NCI-H748 treated with DMSO at 0.1 percent for 48 hours (cell line): ENCODE data around the gene RANBP9.

Source experiments
- DNase-seq: peaks from one replicate; lab custom pipeline; 2025; lab: John Stamatoyannopoulos, UW

RANBP9 gene

DNA sequence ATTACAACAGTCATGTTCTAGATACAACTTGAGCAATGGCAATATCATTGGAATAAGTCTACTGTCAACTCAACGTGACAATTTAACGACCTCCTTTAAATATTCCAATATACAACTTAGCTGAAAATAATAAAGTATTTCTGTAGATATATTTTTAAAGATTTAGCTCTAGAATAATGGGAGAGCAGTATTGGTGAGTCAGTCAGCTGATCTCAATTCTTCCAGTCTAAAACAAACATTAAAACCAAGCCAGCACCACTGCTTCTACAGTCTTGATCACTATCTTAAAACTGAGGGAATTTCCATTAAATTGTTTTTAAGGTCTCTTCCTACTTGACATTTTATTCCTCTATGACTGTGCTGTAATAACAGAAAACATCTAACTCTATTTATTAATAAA lies 58.3 kb downstream of the RANBP9 start:
- DNase-seq = no peak

DNA sequence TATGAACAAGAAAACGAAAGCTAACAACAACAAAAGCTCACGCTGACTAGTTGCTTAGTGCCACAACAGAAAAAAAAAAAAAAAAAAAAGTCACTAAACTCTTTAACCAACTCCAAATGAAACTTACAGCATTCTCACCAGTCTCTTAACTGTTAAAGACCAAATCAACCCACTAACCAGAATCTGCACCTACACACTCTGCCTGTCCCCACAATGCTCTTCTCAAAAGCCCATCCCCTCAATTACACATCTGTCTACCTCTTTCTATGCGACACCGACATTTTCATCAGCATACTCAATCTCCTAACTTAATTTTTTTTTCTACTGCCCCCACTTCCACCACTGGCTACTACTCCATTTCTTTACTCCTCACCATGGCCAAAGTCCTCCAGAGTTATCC lies 62.2 kb downstream of the RANBP9 start:
- no peak for DNase-seq

DNA sequence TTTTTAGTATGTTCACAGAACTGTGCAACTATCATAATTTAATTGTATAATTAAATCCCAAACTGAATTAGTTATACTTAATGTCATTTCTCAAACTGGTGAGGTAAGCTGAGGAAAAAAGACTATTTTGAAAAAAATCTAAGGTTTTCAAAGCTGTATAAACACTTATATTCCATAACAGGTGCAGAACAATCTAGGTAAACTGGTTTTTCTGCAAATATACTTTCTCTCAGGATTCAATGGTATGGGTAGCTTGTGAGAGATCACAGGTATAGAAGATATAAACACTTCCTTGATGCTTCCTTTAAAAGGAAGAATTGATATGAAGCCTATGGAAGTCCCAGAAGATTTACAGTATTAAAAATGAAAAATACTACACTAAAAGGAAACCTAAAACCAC lies 62.8 kb downstream of the RANBP9 start:
- DNase-seq = no peak

DNA sequence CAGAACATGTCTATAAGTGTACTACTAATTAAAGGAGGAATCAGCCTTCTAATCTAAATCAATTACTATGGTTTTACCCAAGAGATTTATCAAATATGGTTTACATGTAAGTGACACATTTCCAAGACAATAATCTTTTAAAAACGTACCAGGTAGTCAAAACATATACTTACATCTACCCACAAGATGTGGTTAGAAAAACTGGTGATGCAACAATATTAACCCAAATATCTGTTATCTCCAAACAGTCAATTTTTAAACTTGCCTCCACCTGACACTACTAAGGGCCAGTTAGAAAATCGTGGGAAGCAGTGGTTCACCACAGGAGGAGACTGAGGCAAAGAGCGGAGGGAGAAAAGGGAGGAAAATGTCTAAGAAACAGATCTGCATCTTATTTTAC lies 68.5 kb downstream of the RANBP9 start:
- no peak for DNase-seq

DNA sequence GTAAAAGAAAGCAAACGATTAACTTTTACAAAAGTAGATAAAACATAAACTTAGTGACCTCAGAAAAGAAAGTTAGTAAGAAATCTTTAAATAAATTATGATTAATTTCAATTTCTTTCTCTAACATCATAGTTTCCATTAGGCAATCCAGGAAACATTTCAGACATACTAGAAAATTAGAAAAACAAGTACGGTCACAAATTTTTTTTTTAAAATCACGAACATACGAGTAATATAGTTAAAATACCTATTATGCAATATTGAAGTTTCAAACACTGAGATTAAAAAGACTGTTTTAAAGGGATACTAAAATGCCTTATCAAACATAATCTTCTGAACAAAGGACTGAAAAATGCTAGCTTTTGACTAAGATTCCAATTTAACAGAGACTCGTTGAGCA lies 70.3 kb downstream of the RANBP9 start:
- no peak for DNase-seq

DNA sequence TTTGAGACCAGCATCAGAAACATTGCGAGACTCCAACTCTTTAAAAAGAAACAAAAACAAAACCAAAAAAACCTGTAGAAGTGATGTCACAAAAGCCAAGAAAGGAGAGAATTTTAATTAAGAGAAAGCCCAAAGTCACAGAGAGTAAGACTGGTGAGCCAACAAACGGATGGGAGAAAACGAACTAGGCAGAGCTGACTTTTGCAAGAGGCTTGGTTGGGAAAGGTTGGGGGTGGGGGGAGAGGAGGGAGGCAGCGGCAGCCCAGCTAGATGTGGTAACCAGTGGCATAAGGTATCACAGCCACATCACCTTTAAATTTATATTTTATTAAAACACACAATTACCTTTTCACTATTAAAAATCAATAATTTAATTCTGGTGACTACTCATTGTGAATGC lies 73.0 kb downstream of the RANBP9 start:
- no peak for DNase-seq

DNA sequence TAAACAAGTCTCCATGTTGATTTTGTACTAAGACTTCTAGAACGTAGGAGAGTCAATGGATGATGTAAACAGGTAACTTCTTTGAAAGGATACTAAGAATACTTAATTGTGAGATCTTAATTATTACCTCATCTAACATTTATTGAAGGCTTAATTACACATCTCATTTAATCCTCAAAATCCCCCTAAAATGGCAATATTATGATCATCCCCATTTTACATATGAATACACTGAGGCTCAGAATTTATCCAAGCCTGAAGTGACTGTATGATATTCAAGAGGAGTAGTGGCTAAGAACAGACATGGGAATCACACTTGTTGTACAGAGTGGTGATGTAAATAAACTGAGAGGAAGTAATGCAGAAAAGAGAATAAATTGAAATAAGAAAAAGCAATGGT lies 73.6 kb downstream of the RANBP9 start:
- DNase-seq = no peak

DNA sequence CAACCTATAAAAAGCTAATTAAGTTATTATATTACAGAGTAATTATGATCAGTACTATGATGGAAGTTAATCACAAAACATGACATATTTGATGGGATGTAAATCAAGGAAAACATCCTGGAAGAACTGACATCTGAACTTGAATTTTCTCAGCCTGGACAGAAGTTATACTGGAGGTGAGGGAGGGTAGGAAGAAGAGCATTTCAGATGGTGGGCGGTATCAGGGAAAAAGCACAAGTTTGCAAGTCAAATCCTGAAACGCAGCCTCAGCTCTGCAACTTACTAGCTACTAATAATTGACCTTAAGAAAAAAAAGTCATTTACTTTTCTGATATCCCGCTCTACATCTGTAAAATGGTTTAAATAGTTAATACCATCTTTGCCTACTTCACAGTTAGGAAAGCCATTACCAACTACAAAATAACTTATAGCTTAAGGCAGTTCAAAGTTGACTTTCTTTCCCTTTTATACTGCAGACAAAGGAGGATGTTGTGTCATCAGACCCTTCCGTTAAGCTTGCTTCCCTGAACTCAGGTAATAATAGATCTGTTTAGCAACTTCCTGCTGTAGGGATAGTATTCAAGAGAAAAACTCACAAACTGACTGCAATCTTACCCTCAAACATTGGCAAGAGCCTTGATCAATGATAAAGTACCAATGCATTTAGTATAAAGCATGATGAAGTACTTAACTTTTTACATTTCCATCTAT lies 75.5 kb downstream of the RANBP9 start:
- DNase-seq = no peak

DNA sequence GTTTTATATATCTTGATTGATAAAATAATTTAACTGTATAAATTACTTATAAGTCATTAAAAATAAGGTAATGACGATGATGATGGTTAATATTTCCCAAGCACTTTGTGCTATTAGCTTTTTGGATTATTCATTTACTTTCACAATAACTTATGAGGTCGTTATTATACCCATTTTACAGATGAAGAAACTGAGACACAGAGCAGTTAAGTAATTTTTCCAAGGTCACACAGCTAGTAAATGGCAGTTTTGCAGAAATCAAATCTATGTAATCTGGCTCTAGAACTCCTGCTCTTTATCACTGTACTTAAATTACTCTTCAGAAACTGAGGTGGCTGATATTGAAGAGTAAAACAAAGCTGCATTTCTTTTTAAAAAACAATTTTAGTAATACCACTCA lies 78.3 kb downstream of the RANBP9 start:
- DNase-seq = no peak

DNA sequence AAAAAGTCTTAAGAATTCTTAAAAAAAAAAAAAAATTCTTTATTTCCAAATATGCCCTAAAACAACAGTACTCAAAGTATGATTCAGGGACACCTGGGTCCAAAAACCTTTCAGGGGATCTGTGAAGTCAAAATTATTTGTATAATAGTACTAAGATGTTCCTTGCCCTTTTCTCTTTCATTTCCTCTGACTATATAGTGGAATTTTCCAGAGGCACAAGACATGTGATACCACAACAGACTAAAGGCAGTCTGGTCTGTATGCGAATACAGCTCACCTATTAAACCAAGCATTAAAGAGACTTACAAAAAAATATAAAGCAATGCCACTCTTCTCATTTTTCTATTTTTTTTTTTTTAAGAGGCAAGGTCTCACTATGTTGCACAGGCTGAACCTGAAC lies 81.1 kb downstream of the RANBP9 start:
- DNase-seq = no peak

DNA sequence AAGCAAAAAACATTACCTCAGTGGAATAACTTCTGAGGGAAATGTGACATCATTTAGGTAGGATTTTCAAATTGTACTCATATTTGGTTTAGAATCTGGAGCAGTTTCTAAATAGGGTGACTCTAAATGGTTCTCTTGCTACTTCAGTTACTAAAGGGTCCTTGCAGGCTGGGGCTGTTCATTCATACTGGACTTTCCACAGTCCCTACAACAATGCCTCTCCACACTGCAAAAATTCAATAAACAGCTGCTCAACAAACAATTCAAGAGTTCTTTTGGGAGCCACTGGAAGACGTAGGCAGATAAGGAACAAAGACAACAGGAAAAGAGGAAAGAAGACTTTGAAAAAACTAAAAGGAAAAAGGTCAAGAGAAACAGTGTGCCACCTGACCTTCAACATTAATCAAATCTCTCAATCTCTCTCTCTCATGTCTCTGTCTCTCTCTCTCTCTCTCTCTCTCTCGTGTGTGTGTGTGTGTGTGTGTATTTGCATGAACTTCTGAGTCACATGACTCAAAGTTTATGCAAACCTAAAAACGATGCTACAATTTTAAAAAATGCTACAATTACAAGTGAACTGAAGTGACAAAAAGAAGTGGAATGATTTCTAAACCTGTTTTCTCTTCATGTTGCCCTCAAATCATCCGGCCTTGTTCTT lies 82.0 kb downstream of the RANBP9 start:
- DNase-seq = no peak

DNA sequence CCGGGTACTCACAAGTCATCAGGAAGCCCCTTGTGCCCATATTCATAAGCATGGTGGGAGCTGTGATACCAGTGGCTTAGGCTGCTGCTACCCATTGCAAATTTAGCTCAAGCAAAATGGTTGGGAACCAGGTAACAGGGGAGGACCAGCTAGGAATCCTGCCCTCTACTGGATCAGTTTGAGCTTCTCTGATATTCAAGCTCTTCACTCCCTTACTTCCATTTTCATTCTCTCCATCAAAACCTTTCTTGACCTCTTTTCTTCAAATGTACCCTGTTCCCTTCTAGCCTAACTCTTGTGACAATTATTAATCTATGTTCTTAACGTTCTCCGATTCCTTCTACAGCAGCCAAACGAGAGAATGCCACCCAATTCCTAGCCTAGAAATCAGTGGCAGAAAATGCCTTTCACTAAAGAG lies 86.8 kb downstream of the RANBP9 start:
- DNase-seq = no peak

DNA sequence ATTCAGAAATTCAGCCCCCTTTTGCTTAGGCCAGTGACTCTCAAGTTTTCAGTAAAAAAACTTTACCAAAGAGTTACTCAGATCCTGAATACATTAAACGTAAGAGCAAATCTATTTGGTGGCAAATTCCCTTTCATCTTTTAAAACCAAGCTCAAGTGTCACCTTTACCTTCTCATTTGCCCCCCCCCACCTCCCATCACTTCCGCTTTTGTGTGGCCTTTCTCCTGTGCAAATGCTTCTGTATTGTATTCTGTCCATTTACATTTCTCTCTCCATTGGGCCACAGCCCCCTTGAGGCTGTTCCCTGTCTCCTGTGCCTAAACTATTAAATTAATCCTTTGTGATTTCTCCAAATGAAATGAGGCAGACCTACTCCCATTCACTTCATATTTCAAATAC lies 94.6 kb downstream of the RANBP9 start:
- DNase-seq = no peak

DNA sequence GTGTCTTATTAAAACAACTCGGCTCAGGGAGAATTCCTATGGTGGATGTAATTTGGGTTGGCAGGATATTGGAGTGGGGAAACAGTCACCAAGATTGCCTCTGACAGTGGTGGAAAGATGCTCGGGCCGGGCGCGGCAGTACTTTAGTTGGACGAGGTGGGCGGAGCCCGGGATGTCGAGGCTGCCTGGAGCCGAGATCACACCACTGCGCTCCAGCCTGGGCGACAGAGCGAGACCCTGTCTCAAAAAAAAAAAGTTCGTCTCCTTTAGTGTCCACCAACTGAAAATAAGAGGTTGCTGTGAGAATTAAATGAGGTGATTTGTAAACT lies 95.9 kb downstream of the RANBP9 start:
- DNase-seq = peak; percentile 35

DNA sequence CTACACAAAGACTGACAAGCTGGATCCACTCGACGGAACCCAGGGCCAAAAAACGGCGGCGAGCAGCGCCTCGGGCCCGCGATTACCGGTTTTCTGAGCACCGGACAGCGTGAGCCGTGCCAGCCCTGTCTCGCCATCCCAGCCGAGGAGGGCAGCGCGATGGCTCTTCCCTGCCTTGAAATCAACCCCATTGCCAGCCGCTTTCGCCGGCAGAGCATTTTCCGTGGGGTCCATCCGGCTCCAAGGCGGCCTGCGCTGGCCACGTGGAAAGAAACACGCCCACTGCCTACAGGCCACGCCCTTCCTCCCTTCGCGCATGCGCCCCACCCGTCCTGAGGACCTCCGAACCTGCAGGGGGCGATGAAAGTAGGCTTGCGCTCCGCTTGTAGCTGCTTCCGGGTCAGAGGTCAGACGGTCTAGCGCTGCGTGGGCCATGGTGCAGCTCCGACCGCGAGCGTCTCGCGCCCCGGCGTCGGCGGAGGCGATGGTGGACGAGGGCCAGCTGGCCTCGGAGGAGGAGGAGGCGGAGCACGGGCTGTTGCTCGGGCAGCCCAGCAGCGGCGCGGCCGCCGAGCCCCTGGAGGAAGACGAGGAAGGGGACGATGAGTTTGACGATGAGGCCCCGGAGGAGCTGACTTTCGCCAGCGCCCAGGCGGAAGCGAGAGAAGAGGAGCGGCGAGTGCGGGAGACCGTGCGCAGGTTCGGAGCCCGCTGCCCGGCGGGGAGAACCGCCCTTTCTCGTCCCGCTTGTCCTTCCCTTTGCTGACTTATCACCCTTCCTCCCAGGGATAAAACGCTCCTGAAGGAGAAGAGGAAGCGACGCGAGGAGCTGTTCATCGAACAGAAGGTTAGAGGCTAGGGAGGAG lies 96.5 kb downstream of the RANBP9 start, which contains the start of gene NOL7:
Gene NOL7, plus strand, starts transcription at position 410 of the 866 bp plus-strand sequence. Its CDS starts 24 bp downstream, at position 434.
- peak; percentile 98 for DNase-seq

DNA sequence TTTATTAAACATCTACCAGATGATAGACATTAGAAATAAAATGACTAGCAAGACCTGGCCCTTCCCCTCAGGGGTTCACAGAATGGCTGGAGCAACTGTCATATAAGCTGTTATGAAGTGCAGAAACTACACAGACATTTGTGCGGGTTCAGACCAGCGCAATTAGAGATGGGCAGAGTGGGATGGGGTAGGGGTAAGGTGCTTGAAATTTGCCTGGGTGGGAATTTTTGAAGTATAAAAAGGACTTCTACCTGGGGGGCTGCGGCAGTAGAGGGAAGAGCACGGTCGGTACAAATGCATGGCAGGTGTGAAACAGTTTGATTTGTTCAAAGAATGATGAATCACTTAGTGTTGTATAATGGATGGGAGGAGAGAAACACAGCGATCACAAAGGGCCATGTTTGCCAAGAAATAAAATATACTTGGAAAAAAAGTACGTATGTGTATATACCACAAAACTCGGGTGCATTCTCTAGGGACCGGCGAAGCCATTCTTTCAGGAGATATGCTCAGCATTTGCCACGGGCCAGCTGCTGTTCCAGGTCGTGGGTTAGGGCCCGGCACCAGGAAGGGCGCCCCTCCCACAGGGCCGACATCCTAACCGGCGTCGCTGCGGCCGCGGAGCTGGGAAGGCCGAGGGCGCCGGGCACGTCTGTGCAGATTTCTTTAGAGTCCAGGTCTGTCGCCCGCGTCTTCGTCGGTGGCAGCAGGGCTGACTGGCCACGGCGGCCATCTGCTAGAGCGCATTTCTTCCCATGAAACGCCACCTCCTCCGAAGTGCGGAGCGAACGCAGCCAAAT lies 97.3 kb downstream of the RANBP9 start:
- peak; percentile 47 for DNase-seq

DNA sequence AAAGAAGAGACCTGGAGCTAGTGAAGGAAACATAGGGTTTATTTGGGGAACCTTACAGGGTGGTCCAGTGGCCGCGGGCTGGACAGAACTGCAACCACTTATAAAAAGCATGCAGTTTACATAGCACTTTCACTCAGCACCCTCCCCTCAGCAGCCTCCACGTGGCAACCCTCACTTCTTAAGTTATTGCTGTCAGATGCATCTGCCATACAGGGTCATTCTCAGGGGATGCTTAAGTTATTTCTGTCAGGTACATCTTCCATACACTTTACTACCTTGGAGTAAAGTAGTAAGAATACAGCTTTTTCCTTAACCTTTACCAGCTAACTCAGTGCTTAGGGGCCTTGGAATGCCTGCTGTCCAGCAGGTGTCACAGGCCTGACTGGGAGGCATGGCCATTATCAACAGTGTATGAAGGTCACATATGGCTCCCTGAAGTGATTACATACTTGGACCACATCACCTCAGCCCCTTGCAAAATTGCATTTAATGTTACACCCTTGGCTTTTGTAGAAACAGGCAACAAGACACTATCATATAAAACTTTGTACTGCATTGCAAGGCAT lies 98.5 kb downstream of the RANBP9 start:
- no peak for DNase-seq

DNA sequence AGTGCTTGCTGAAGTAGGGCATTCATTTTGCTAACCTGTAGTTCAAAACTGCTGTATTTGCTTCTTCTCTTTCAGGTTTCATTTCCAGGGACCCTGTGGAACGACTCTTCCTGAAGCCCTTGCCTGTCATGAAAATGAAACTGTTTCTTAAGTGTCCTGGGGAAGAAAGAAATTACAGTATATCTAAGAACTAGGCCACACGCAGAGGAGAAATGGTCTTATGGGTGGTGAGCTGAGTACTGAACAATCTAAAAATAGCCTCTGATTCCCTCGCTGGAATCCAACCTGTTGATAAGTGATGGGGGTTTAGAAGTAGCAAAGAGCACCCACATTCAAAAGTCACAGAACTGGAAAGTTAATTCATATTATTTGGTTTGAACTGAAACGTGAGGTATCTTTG lies 99.9 kb downstream of the RANBP9 start:
- DNase-seq = no peak

DNA sequence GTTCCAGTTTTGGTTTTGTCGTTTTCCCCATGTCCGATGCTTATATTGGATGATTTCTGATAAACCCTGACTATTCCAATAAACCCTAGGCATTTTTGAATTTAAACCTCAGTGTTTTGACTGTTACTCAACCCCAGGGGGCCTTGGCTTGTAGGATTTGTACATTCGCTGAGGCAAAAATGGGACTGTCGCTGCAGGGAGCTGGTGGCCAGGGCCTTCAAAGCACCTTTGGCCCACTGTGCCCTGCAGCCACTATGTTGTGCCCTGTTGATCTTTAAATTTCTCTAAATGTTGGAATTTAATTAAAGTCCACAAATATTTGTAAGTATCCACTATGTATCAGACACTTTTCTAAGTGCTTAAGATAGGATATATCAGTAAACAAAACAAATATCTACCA lies 106.0 kb downstream of the RANBP9 start:
- no peak for DNase-seq

DNA sequence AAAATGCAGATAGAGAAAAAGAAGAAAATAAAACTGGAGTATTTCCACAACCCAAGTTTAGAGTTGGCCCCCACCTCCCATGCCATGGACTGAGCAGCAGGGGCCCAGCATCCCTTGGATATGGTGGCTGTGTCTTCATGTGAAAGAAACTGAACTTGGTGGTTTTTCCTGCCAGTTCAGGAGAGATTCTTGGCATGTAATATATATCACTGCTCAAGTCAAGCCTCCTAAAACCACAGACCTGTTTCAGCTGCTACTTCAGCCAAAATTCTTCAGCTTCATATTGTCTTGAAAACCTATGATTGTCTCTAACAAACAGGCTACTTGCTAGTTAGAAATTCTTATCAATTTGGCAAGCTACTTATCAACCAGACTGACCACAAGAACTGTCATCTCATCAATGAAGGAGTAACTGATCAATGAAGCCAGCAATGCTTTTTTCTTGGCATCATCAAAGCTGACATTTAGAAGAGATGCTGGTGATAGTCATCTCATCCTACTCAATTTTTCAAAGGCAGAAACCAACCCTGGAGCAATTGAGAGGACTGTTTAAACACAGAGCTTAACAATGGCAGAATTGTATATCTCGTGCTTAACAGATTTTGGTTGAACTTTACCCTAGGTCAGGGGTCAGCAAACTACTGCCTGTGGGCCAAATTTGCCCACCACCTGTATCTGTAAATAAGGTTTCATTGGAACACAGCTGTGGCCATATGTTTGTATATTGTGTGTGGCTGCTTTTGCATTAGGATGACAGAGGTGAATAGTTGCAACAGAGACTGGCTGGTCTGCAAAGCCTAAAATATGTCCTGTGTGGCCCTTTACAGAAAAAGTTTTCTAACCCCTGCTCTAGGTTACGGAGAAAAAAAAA lies 106.9 kb downstream of the RANBP9 start:
- DNase-seq = no peak

DNA sequence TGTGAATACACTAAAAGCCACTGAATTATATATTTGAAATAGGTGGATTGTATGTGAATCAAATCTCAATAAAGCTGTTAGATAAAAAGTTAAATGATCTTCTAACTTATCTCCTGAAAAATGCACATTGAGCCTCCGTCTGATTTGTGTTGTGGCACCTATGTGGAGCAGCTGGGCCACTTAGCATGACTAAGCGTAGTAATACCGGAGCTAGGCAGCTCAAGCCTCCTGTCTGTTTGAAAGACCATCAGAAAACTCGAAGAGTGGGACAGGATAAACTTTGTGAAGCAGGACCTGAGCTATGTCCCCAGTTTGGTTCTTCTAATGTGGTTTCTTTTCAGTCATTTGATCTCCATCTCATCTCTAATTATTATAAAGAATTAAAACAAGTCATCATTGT lies 107.5 kb downstream of the RANBP9 start:
- no peak for DNase-seq
